Brain pericyte (primary cell): ENCODE measurements around the gene R3HCC1L.

Experiments
- DNase-seq: peaks from one replicate; pipeline ENCODE4 v3.0.0-alpha.2; 2012; ENCODE audit warnings: low read depth, low spot score

R3HCC1L gene

GRCh38 chr10:98231417-98231816 lies 97.0 kb downstream of the R3HCC1L start:
- no peak for DNase-seq

GRCh38 chr10:98235846-98236245 lies 101.4 kb downstream of the R3HCC1L start:
- no peak for DNase-seq

GRCh38 chr10:98236862-98237261 lies 102.4 kb downstream of the R3HCC1L start:
- DNase-seq, result no peak

- no peak for DNase-seq
Measured at GRCh38 chr10:98238391-98238790, 103.9 kb downstream of the R3HCC1L start.

- no peak for DNase-seq
Measured at GRCh38 chr10:98240524-98240923, 106.1 kb downstream of the R3HCC1L start.

- no peak for DNase-seq
Measured at GRCh38 chr10:98242823-98243222, 108.4 kb downstream of the R3HCC1L start.

GRCh38 chr10:98244141-98244540 lies 109.7 kb downstream of the R3HCC1L start:
- DNase-seq, result no peak

- DNase-seq, result no peak
Measured at GRCh38 chr10:98244586-98244985, 110.1 kb downstream of the R3HCC1L start.

- no peak for DNase-seq
Measured at GRCh38 chr10:98246911-98247805, 112.7 kb downstream of the R3HCC1L start.

GRCh38 chr10:98248018-98248417 lies 113.6 kb downstream of the R3HCC1L start:
- no peak for DNase-seq

GRCh38 chr10:98249134-98249533 lies 114.7 kb downstream of the R3HCC1L start:
- no peak for DNase-seq

- DNase-seq, result no peak
Measured at GRCh38 chr10:98251399-98251798, 116.9 kb downstream of the R3HCC1L start.

GRCh38 chr10:98252464-98252863 lies 118.0 kb downstream of the R3HCC1L start:
- no peak for DNase-seq

GRCh38 chr10:98253499-98253898 lies 119.0 kb downstream of the R3HCC1L start:
- no peak for DNase-seq

GRCh38 chr10:98254234-98254974 lies 119.9 kb downstream of the R3HCC1L start:
- DNase-seq, result no peak

- no peak for DNase-seq
Measured at GRCh38 chr10:98255146-98255877, 120.9 kb downstream of the R3HCC1L start.

GRCh38 chr10:98256692-98257091 lies 122.2 kb downstream of the R3HCC1L start:
- no peak for DNase-seq

- no peak for DNase-seq
Measured at GRCh38 chr10:98257198-98257597, 122.7 kb downstream of the R3HCC1L start.

GRCh38 chr10:98257961-98258360 lies 123.5 kb downstream of the R3HCC1L start:
- no peak for DNase-seq

- DNase-seq, result no peak
Measured at GRCh38 chr10:98258683-98259454, 124.4 kb downstream of the R3HCC1L start.

GRCh38 chr10:98259606-98260315 lies 125.3 kb downstream of the R3HCC1L start:
- DNase-seq, result no peak
